Skeletal muscle tissue (tissue), 4 donors: Measurements from ENCODE around the gene ZBTB43. TPM values are rescaled to one million over a fixed set of nuclear protein-coding genes. Genes with fewer than 3 reads are reported as not detected.
"Not testable (repeated sequence)": the region's sequence is repeated elsewhere in the genome, so short reads cannot be mapped to it uniquely, and the experiment has no call there.

Source experiments
- H3K27ac ChIP-seq: one replicate; pipeline ENCODE4 v1.7.0; 2013; ENCODE audit warnings: mild to moderate bottlenecking, low read depth, low read length, inconsistent platforms
- H3K27me3 ChIP-seq, 3 donors: one replicate each; pipeline ENCODE4 v1.7.0; 2013; ENCODE audit warnings: low read length in 3 of 3; ENCODE audit not compliant: control insufficient read depth in 3 of 3, insufficient read depth in 3 of 3
- H3K36me3 ChIP-seq, 3 donors: one replicate each; pipeline ENCODE4 v1.7.0; 2013; ENCODE audit warnings: low read length in 3 of 3; ENCODE audit not compliant: control insufficient read depth in 3 of 3, insufficient read depth in 3 of 3
- H3K4me1 ChIP-seq, 3 donors: one replicate each; pipeline ENCODE4 v1.7.0; 2013; ENCODE audit warnings: low read length in 3 of 3, mild to moderate bottlenecking in 3 of 3; ENCODE audit not compliant: control insufficient read depth in 3 of 3, insufficient read depth in 3 of 3
- H3K4me3 ChIP-seq, 3 donors: one replicate each; pipeline ENCODE4 v1.7.0; 2013; ENCODE audit warnings: low read length in 3 of 3
- H3K9ac ChIP-seq, 3 donors: one replicate each; pipeline ENCODE4 v1.7.0; 2013; ENCODE audit warnings: low read length in 3 of 3, mild to moderate bottlenecking in 3 of 3, moderate library complexity in 2 of 3, low read depth in 1 of 3
- H3K9me3 ChIP-seq, 3 donors: one replicate each; pipeline ENCODE4 v1.7.0; 2013; ENCODE audit warnings: low read length in 3 of 3; ENCODE audit not compliant: control insufficient read depth in 3 of 3
- total RNA-seq: library from RNA; depleted of rRNA; stranded (reverse); fragments of >200 nt; gene quantifications from one replicate; pipeline ENCODE4 v1.2.3, GENCODE V29; 2014
- donor health status: Osteomylitis.

Gene ZBTB43
- total RNA-seq, 1 donor from 2014 or later: 12.0 TPM

GRCh38 chr9:126804198-126804695, 593 bp upstream of the ZBTB43 start:
- Histone ChIP-seq H3K27ac (peak overlapping the region; percentile 100), H3K4me3 (peak overlapping the region; percentile 90 to 99 (median 96)), H3K9me3 (no peaks in the 10 kb centered on the region), H3K36me3 (peaks cover 0 to 5% (median 0%) of the 10 kb centered on the region in 3 donors), H3K9ac (peak overlapping the region in 2 of 3 donors; percentile 98 to 99), H3K27me3 (no peaks in the 10 kb centered on the region), H3K4me1 (peaks cover 27 to 37% (median 31%) of the 10 kb centered on the region in 3 donors)

GRCh38 chr9:126805554-126806262, 868 bp downstream of the ZBTB43 start:
- peaks cover 28 to 39% (median 31%) of the 10 kb centered on the region in 3 donors for H3K4me1 ChIP-seq

GRCh38 chr9:126806336-126806735, 1.5 kb downstream of the ZBTB43 start:
- Histone ChIP-seq H3K9me3 (no peaks in the 10 kb centered on the region), H3K4me3 (peak overlapping the region; percentile 90 to 99 (median 96)), H3K27me3 (no peaks in the 10 kb centered on the region), H3K27ac (peak overlapping the region; percentile 100), H3K36me3 (peaks cover 0 to 5% (median 2%) of the 10 kb centered on the region in 3 donors), H3K4me1 (peaks cover 28 to 39% (median 31%) of the 10 kb centered on the region in 3 donors), H3K9ac (peak overlapping the region; percentile 98 to 100 (median 99))

More at GRCh38 chr9:126805554-126806262, 868 bp downstream of the ZBTB43 start:
- Histone ChIP-seq H3K9ac (peak overlapping the region; percentile 98 to 100 (median 99)), H3K9me3 (no peaks in the 10 kb centered on the region), H3K4me3 (peak overlapping the region; percentile 90 to 99 (median 96)), H3K27ac (peak overlapping the region; percentile 100), H3K36me3 (peaks cover 0 to 5% (median under 1%) of the 10 kb centered on the region in 3 donors), H3K27me3 (no peaks in the 10 kb centered on the region)

- peaks cover 7 to 18% (median 9%) of the 10 kb centered on the region in 3 donors for H3K36me3 ChIP-seq
- H3K4me1 ChIP-seq: peaks cover 28 to 52% (median 31%) of the 10 kb centered on the region in 3 donors
Observed at GRCh38 chr9:126809068-126809467, 4.2 kb downstream of the ZBTB43 start.

GRCh38 chr9:126810221-126810620, 5.4 kb downstream of the ZBTB43 start:
- peaks cover 27 to 44% (median 28%) of the 10 kb centered on the region in 3 donors for H3K4me1 ChIP-seq
- not testable (repeated sequence) for H3K27me3 ChIP-seq, H3K9me3 ChIP-seq, H3K4me3 ChIP-seq
- H3K9ac ChIP-seq: peak overlapping the region in 1 of 3 donors; percentile 9
- H3K36me3 ChIP-seq: peaks cover 4 to 18% (median 9%) of the 10 kb centered on the region in 3 donors
- H3K27ac ChIP-seq: peak overlapping the region; percentile 100

More at GRCh38 chr9:126809068-126809467, 4.2 kb downstream of the ZBTB43 start:
- Histone ChIP-seq H3K9ac (peak overlapping the region in 2 of 3 donors; percentile 10 to 28), H3K9me3 (no peaks in the 10 kb centered on the region), H3K27ac (peak overlapping the region; percentile 100), H3K4me3 (peak overlapping the region in 2 of 3 donors; percentile 8 to 30), H3K27me3 (no peaks in the 10 kb centered on the region)

GRCh38 chr9:126813072-126813471, 8.2 kb downstream of the ZBTB43 start:
- Histone ChIP-seq H3K36me3 (peaks cover 2 to 23% (median 9%) of the 10 kb centered on the region in 3 donors), H3K9me3 (no peaks in the 10 kb centered on the region), H3K27ac (peak overlapping the region; percentile 58), H3K4me3 (no peak overlapping the region), H3K9ac (no peak overlapping the region), H3K4me1 (peaks cover 15 to 27% (median 18%) of the 10 kb centered on the region in 3 donors), H3K27me3 (no peaks in the 10 kb centered on the region)

GRCh38 chr9:126814091-126814490, 9.3 kb downstream of the ZBTB43 start:
- Histone ChIP-seq H3K36me3 (peaks cover 6 to 25% (median 9%) of the 10 kb centered on the region in 3 donors), H3K9me3 (peaks cover 0 to 4% (median 0%) of the 10 kb centered on the region in 3 donors), H3K27me3 (no peaks in the 10 kb centered on the region), H3K27ac (no peak overlapping the region), H3K4me3 (no peak overlapping the region), H3K4me1 (peaks cover 11 to 21% (median 12%) of the 10 kb centered on the region in 3 donors), H3K9ac (no peak overlapping the region)

GRCh38 chr9:126817615-126818014, 12.8 kb downstream of the ZBTB43 start:
- not testable (repeated sequence) for H3K9ac ChIP-seq, H3K27me3 ChIP-seq, H3K27ac ChIP-seq, H3K4me3 ChIP-seq, H3K9me3 ChIP-seq
- Histone ChIP-seq H3K4me1 (peaks cover 14 to 22% (median 15%) of the 10 kb centered on the region in 3 donors), H3K36me3 (peaks cover 8 to 22% (median 11%) of the 10 kb centered on the region in 3 donors)

GRCh38 chr9:126818482-126818881, 13.6 kb downstream of the ZBTB43 start:
- Histone ChIP-seq H3K36me3 (peaks cover 5 to 16% (median 8%) of the 10 kb centered on the region in 3 donors), H3K9me3 (peaks cover 0 to 4% (median 0%) of the 10 kb centered on the region in 3 donors)

GRCh38 chr9:126819482-126819881, 14.6 kb downstream of the ZBTB43 start:
- no peak overlapping the region for H3K9ac ChIP-seq
- H3K27ac ChIP-seq: no peak overlapping the region
- peaks cover 14 to 16% (median 15%) of the 10 kb centered on the region in 3 donors for H3K4me1 ChIP-seq
- peaks cover 0 to 4% (median 0%) of the 10 kb centered on the region in 3 donors for H3K9me3 ChIP-seq
- H3K4me3 ChIP-seq: no peak overlapping the region
- peaks cover 5 to 13% (median 8%) of the 10 kb centered on the region in 3 donors for H3K36me3 ChIP-seq
- H3K27me3 ChIP-seq: no peaks in the 10 kb centered on the region

More at GRCh38 chr9:126818482-126818881, 13.6 kb downstream of the ZBTB43 start:
- no peak overlapping the region for H3K27ac ChIP-seq
- H3K4me1 ChIP-seq: peaks cover 14 to 16% (median 15%) of the 10 kb centered on the region in 3 donors
- no peak overlapping the region for H3K4me3 ChIP-seq
- no peaks in the 10 kb centered on the region for H3K27me3 ChIP-seq
- no peak overlapping the region for H3K9ac ChIP-seq
